NB4 (cell line): ENCODE data around the gene RHOT1.

ENCODE experiments used
- POLR2A ChIP-seq: IDR thresholded peaks from 2 replicates; pipeline ENCODE4 v1.6.1; 2011; ENCODE audit warnings: mild to moderate bottlenecking; ENCODE audit not compliant: insufficient read length; ENCODE audit errors: extremely low read depth
- TF ChIP-seq, protein P1 (sequence below): IDR thresholded peaks from one replicate; pipeline ENCODE4 v1.5.1; 2012; ENCODE audit warnings: low read depth, low read length
- TF ChIP-seq, protein P2 (sequence below): IDR thresholded peaks from 2 replicates; pipeline ENCODE4 v1.6.1; 2011; ENCODE audit warnings: low read depth, low read length

DNA sequence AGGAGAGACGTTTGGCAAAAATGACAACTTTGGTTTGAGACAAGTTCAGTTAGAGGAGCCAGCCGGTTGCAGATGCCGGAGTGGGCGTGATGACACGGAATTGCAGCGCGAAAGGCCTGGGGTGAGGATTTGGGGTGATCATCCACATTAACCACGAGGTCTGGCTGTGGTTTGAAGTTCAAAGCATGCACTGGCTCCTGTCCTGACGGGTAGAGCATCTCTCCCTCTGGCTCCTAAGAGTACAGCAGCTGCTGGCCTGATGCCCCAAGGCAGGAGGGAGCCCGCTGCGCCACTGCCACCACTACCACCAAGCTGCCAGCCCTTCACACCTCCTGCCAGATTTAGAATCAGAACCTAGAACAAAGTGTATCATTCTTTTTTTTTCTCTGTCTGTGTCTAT lies 127.1 kb downstream of the RHOT1 start:
- TF ChIP-seq, protein P1, sequence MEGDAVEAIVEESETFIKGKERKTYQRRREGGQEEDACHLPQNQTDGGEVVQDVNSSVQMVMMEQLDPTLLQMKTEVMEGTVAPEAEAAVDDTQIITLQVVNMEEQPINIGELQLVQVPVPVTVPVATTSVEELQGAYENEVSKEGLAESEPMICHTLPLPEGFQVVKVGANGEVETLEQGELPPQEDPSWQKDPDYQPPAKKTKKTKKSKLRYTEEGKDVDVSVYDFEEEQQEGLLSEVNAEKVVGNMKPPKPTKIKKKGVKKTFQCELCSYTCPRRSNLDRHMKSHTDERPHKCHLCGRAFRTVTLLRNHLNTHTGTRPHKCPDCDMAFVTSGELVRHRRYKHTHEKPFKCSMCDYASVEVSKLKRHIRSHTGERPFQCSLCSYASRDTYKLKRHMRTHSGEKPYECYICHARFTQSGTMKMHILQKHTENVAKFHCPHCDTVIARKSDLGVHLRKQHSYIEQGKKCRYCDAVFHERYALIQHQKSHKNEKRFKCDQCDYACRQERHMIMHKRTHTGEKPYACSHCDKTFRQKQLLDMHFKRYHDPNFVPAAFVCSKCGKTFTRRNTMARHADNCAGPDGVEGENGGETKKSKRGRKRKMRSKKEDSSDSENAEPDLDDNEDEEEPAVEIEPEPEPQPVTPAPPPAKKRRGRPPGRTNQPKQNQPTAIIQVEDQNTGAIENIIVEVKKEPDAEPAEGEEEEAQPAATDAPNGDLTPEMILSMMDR, result no peak
- TF ChIP-seq POLR2A, result no peak
- TF ChIP-seq, protein P2, sequence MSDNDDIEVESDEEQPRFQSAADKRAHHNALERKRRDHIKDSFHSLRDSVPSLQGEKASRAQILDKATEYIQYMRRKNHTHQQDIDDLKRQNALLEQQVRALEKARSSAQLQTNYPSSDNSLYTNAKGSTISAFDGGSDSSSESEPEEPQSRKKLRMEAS, result no peak
